H1 (cell line): ENCODE data around the gene KRTAP5-1. TPM values are rescaled to one million over a fixed set of nuclear protein-coding genes. Genes with fewer than 3 reads are reported as not detected.

Experiments used
- CTCF ChIA-PET: fragments of 300-600 bp; sonication (Branson Sonifier 250); formaldehyde crosslinking; loops from one replicate; lab custom pipeline; 2021; ENCODE audit not compliant: partially characterized antibody; lab: Charles Lee
- POLR2A ChIA-PET: fragments of 300-600 bp; sonication (Branson Sonifier 250); formaldehyde crosslinking; loops from one replicate; lab custom pipeline; 2021; ENCODE audit warnings: inconsistent platforms; ENCODE audit not compliant: partially characterized antibody; lab: Charles Lee
- DNase-seq, 2 experiments: peaks; one replicate each; pipeline versions ENCODE4 v3.0.0 to v3.0.0-alpha.2; 2010 to 2022; ENCODE audit warnings: low spot score in 2 of 2, low read depth in 1 of 2, mixed read lengths in 1 of 2
- FAIRE-seq: peaks from 2 replicates; lab custom pipeline; 2011; peaks lifted over from hg19 to GRCh38; lab: Jason Lieb, UNC
- H2AFZ ChIP-seq: 2 replicates; pipeline ENCODE4 v1.8.1; 2012; ENCODE audit warnings: low read length, inconsistent platforms
- H2AK5ac ChIP-seq: 2 replicates; pipeline ENCODE4 v1.6.1; 2013; ENCODE audit warnings: low read depth, low read length
- H2BK120ac ChIP-seq: replicated peaks from 2 replicates; pipeline ENCODE3; 2013; ENCODE audit warnings: low read depth, low read length, inconsistent platforms
- H2BK12ac ChIP-seq: 2 replicates; pipeline ENCODE4 v1.6.1; 2013; ENCODE audit warnings: low read depth, low read length
- H2BK15ac ChIP-seq: 2 replicates; pipeline ENCODE4 v1.6.1; 2013; ENCODE audit warnings: low read length
- H2BK20ac ChIP-seq: 2 replicates; pipeline ENCODE4 v1.6.1; 2013; ENCODE audit warnings: low read length
- H2BK5ac ChIP-seq: 2 replicates; pipeline ENCODE4 v1.6.1; 2013; ENCODE audit warnings: low read depth, low read length
- H3K14ac ChIP-seq: 2 replicates; pipeline ENCODE4 v1.6.1; 2013; ENCODE audit warnings: inconsistent platforms; ENCODE audit not compliant: insufficient read length
- H3K18ac ChIP-seq: 2 replicates; pipeline ENCODE4 v1.6.1; 2013; ENCODE audit warnings: low read length; ENCODE audit errors: extremely low read depth
- H3K23ac ChIP-seq: 2 replicates; pipeline ENCODE4 v1.6.1; 2013; ENCODE audit warnings: inconsistent platforms; ENCODE audit not compliant: insufficient read length
- H3K23me2 ChIP-seq: 2 replicates; pipeline ENCODE4 v1.6.1; 2013; ENCODE audit warnings: low read depth, low read length
- H3K27ac ChIP-seq: 2 replicates; pipeline ENCODE4 v1.6.1; 2011; ENCODE audit warnings: low read depth, low read length, inconsistent platforms
- H3K27me3 ChIP-seq, 4 experiments: replicated peaks in 1 of 4; 1 replicate in 1 of 4; 2 replicates in 3 of 4; pipeline versions ENCODE4 v1.6.1 to v1.8.1; 2011 to 2013; ENCODE audit warnings: low read length in 3 of 4, mild to moderate bottlenecking in 3 of 4, inconsistent platforms in 2 of 4, mixed read lengths in 2 of 4, moderate library complexity in 1 of 4; ENCODE audit not compliant: control insufficient read depth in 3 of 4, insufficient read depth in 3 of 4; ENCODE audit errors: extremely low read depth in 1 of 4
- H3K36me3 ChIP-seq, 4 experiments: 2 replicates each; pipeline versions ENCODE4 v1.6.1 to v1.8.1; 2011 to 2013; ENCODE audit warnings: mild to moderate bottlenecking in 4 of 4, low read length in 3 of 4, moderate library complexity in 2 of 4, control low read depth in 1 of 4, inconsistent platforms in 1 of 4; ENCODE audit not compliant: insufficient read depth in 4 of 4, control insufficient read depth in 2 of 4
- H3K4ac ChIP-seq: replicated peaks from 2 replicates; pipeline ENCODE3; 2013; ENCODE audit warnings: low read length, low read depth, mixed read lengths, inconsistent platforms; ENCODE audit not compliant: insufficient read length
- H3K4me1 ChIP-seq, 4 experiments: replicated peaks in 1 of 4; 1 replicate in 1 of 4; 2 replicates in 3 of 4; pipeline versions ENCODE4 v1.6.1 to v1.8.1; 2011 to 2013; ENCODE audit warnings: low read length in 3 of 4, inconsistent platforms in 2 of 4, mixed read lengths in 1 of 4; ENCODE audit not compliant: insufficient read depth in 4 of 4, control insufficient read depth in 3 of 4
- H3K4me2 ChIP-seq, 2 experiments: 2 replicates each; pipeline versions ENCODE4 v1.6.1 to v1.8.1; 2011 to 2013; ENCODE audit warnings: low read depth in 2 of 2, low read length in 2 of 2, control low read depth in 1 of 2, inconsistent platforms in 1 of 2, mild to moderate bottlenecking in 1 of 2; ENCODE audit not compliant: insufficient read depth in 1 of 2
- H3K4me3 ChIP-seq, 4 experiments: fragments of 200-600, 300-600 bp in 1 of 4; sonication (generic), shearing (Covaris generic), sonication (Bioruptor Twin) in 1 of 4; 2 replicates each; pipeline versions ENCODE4 v1.5.1 to v1.8.1; 2011 to 2016; ENCODE audit warnings: low read length in 4 of 4, low read depth in 3 of 4, control low read depth in 2 of 4, inconsistent platforms in 2 of 4, mild to moderate bottlenecking in 2 of 4, mixed read lengths in 1 of 4, moderate library complexity in 1 of 4; ENCODE audit not compliant: insufficient read depth in 2 of 4; ENCODE audit errors: extremely low read depth in 1 of 4
- H3K56ac ChIP-seq: replicated peaks from 2 replicates; pipeline ENCODE3; 2013; ENCODE audit warnings: low read depth, mild to moderate bottlenecking, mixed read lengths, low read length, inconsistent platforms; ENCODE audit not compliant: insufficient read length
- H3K79me1 ChIP-seq: 2 replicates; pipeline ENCODE4 v1.6.1; 2013; ENCODE audit warnings: low read depth, low read length, control low read depth
- H3K79me2 ChIP-seq, 2 experiments: 2 replicates each; pipeline versions ENCODE4 v1.6.1 to v1.8.1; 2012 to 2013; ENCODE audit warnings: low read length in 2 of 2, mild to moderate bottlenecking in 2 of 2, inconsistent platforms in 1 of 2; ENCODE audit not compliant: insufficient read depth in 2 of 2, control insufficient read depth in 1 of 2
- H3K9ac ChIP-seq, 4 experiments: replicated peaks in 1 of 4; 1 replicate in 1 of 4; 2 replicates in 3 of 4; pipeline versions ENCODE4 v1.6.1 to v1.8.1; 2011 to 2013; ENCODE audit warnings: low read depth in 3 of 4, low read length in 3 of 4, control low read depth in 2 of 4, mild to moderate bottlenecking in 2 of 4, moderate library complexity in 2 of 4, inconsistent platforms in 1 of 4; ENCODE audit errors: extremely low read depth in 1 of 4
- H3K9me3 ChIP-seq, 2 experiments: 2 replicates each; pipeline versions ENCODE4 v1.6.1 to v1.8.1; 2012 to 2013; ENCODE audit warnings: mild to moderate bottlenecking in 2 of 2, moderate library complexity in 2 of 2, control low read depth in 1 of 2, inconsistent platforms in 1 of 2, low read depth in 1 of 2, low read length in 1 of 2, mixed read lengths in 1 of 2; ENCODE audit not compliant: insufficient read depth in 2 of 2
- H4K20me1 ChIP-seq, 2 experiments: replicated peaks in 1 of 2; 2 replicates each; pipeline versions ENCODE3 to v1.8.1; 2011 to 2013; ENCODE audit warnings: inconsistent platforms in 2 of 2, low read length in 2 of 2, mild to moderate bottlenecking in 1 of 2; ENCODE audit not compliant: insufficient read depth in 2 of 2, control insufficient read depth in 1 of 2
- H4K5ac ChIP-seq: 2 replicates; pipeline ENCODE4 v1.6.1; 2013; ENCODE audit warnings: low read length, low read depth, mixed read lengths, inconsistent platforms; ENCODE audit not compliant: insufficient read length
- H4K8ac ChIP-seq: 2 replicates; pipeline ENCODE4 v1.8.0; 2013; ENCODE audit warnings: mild to moderate bottlenecking, moderate library complexity, low read length, inconsistent platforms; ENCODE audit not compliant: insufficient read depth; ENCODE audit errors: extremely low read depth
- H4K91ac ChIP-seq: replicated peaks from 2 replicates; pipeline ENCODE3; 2013; ENCODE audit warnings: low read length, mixed read lengths, inconsistent platforms; ENCODE audit not compliant: insufficient read length
- EGR1 ChIP-seq: IDR thresholded peaks from 2 replicates; pipeline ENCODE4 v1.6.1; 2011; ENCODE audit warnings: low read depth, low read length, borderline replicate concordance
- GABPA ChIP-seq: IDR thresholded peaks from 2 replicates; pipeline ENCODE4 v1.6.1; 2011; ENCODE audit warnings: mild to moderate bottlenecking, low read length, moderate library complexity, borderline replicate concordance; ENCODE audit not compliant: insufficient read depth
- GTF2F1 ChIP-seq: IDR thresholded peaks from 2 replicates; pipeline ENCODE4 v1.6.1; 2012; ENCODE audit warnings: low read depth, low read length, improper control_type of control experiment, borderline replicate concordance
- HDAC6 ChIP-seq: IDR thresholded peaks from one replicate; pipeline ENCODE4 v1.7.1; 2012; ENCODE audit warnings: low read depth, mild to moderate bottlenecking, inconsistent platforms, low read length, moderate library complexity
- RNF2 ChIP-seq: fragments of 200-900, 300-1000 bp; sonication (generic); IDR thresholded peaks from 2 replicates; pipeline ENCODE4 v1.7.1; 2016; ENCODE audit warnings: borderline replicate concordance, low read depth, mild to moderate bottlenecking, antibody characterized with exemption, low read length; ENCODE audit not compliant: poor library complexity, severe bottlenecking; ENCODE audit errors: missing control alignments
- SIN3A ChIP-seq, 2 experiments: IDR thresholded peaks in 1 of 2; conservative IDR thresholded peaks in 1 of 2; 2 replicates each; pipeline ENCODE4 v1.6.1; 2011 to 2012; ENCODE audit warnings: low read length in 2 of 2, improper control_type of control experiment in 1 of 2, low read depth in 1 of 2, mild to moderate bottlenecking in 1 of 2
- SIX5 ChIP-seq: IDR thresholded peaks from 2 replicates; pipeline ENCODE4 v1.6.1; 2011; ENCODE audit warnings: mild to moderate bottlenecking, low read depth, low read length
- SRF ChIP-seq: IDR thresholded peaks from 2 replicates; pipeline ENCODE4 v1.6.1; 2011; ENCODE audit warnings: mild to moderate bottlenecking, low read depth, low read length, moderate library complexity
- TCF12 ChIP-seq: IDR thresholded peaks from 2 replicates; pipeline ENCODE4 v1.6.1; 2011; ENCODE audit warnings: low read depth, mild to moderate bottlenecking, low read length
- WGBS, 2 experiments: shearing (Covaris generic) in 1 of 2; methylation state at CpG; one replicate each; pipeline versions ENCODE4 v1.1.6 to v1.1.7; 2013 to 2015; ENCODE audit warnings: low lambda C conversion rate in 2 of 2, mixed read lengths in 2 of 2, inconsistent platforms in 1 of 2, low coverage in 1 of 2, missing lambda C conversion rate in 1 of 2; ENCODE audit not compliant: insufficient replicate concordance in 2 of 2, insufficient coverage in 1 of 2, insufficient read length in 1 of 2; ENCODE audit errors: extremely low coverage in 1 of 2, missing lambda C conversion rate in 1 of 2; 5-methylcytosine and 5-hydroxymethylcytosine counted together
- polyA plus RNA-seq, 7 experiments: library from polyadenylated mRNA; depleted of rRNA in 3 of 7; stranded (reverse) in 5 of 7; unstranded in 2 of 7; fragments of >200 nt in 5 of 7; fragments of 200-250 nt in 2 of 7; gene quantifications; 1 replicate in 5 of 7; 2 replicates in 1 of 7; 4 replicates in 1 of 7; pipeline versions ENCODE4 v1.2.1 to v1.2.3, GENCODE V29; 2011 to 2013; ENCODE audit warnings: missing spikeins in 2 of 7, mixed read lengths in 2 of 7
- total RNA-seq: library from RNA; stranded (reverse); fragmentation: NEBNext Ultra II Directional; extraction: Animal tissue kit (Norgen Biotek cat#: 25700); gene quantifications from 2 replicates; pipeline ENCODE4 v1.2.1, GENCODE V29; 2021
- TF ChIP-seq, protein P1 (sequence below): IDR thresholded peaks from 2 replicates; pipeline ENCODE4 v1.6.1; 2012; ENCODE audit warnings: inconsistent platforms

KRTAP5-1 gene
- total and polyA plus RNA-seq, 2 of the 8 experiments (the other 6 are each of a cell fraction or from before 2014, with no cell fraction given), result not detected

DNA sequence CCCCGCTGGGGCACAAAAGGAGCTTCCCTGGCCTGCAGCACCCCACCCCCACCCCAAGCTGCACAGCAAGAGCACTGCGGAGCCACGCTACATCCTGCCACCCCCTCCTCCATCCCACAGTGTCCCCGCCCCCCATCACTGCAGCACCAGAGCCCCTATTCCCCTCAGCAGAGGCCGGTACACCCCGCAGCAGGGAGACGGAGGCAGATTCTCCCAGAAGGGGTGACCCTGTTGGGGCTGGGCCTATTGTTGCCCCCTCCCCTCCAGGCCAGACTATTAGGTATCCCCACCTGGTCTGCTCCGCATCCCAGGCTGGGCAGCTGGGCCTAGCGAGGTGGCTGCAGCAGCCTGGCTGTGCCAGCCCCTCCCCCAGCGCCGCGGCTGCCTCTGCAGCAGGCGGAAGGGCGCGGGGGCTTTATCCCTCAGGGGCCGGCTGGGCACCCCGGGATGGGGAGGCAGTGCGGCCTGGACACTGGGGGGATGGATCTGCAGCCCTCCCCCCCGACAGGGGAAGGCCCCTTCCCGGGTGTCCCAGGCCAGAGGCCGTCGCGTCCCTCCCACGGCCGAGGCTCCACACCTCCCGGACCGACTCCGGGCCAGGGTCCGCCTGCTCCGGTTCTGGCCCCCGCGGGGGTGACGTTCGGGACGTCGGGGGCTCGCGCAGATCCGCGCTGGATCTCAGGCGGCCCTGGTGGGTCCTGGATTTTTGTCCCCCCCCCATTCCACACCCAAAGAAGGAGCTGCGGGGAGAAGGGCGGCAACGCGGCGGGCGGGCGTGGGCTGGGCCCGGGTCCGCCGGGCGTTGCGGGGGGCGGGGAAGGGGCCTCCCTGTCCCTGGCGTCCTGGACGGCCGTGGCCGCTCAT, 14.0 kb downstream of the KRTAP5-1 start:
- Histone ChIP-seq H3K4me1 (peaks cover 0 to 51% (median 34%) of the 10 kb centered on the region in 4 experiments; a peak in 6 of 7 replicates), H3K27me3 (peaks cover 18 to 54% (median 49%) of the 10 kb centered on the region in 4 experiments), H3K79me2 (no peaks in the 10 kb centered on the region), H4K20me1 (peaks cover 4 to 21% of the 10 kb centered on the region in 2 experiments), H2BK20ac (no peak overlapping the region; the same call in 1 of the 2 replicates), H4K8ac (no peak overlapping the region; the same call in 1 of the 2 replicates), H3K9ac (no peak overlapping the region), H3K4ac (no peak overlapping the region), H3K23ac (no peak overlapping the region), H3K36me3 (no peaks in the 10 kb centered on the region), H2BK12ac (no peak overlapping the region), H3K4me2 (peak overlapping the region; percentile 53 to 83), H3K14ac (no peak overlapping the region), H3K79me1 (no peaks in the 10 kb centered on the region), H2BK15ac (no peak overlapping the region), H2AK5ac (no peak overlapping the region), H3K23me2 (no peaks in the 10 kb centered on the region; the same call in 1 of the 2 replicates), H3K18ac (no peak overlapping the region; the same call in 1 of the 2 replicates), H3K9me3 (no peaks in the 10 kb centered on the region), H2AFZ (no peak overlapping the region), H3K56ac (no peak overlapping the region), H3K4me3 (peak overlapping the region; percentile 23 to 63 (median 34)), H3K27ac (no peak overlapping the region), H2BK5ac (no peak overlapping the region; the same call in 1 of the 2 replicates), H4K91ac (no peak overlapping the region), H2BK120ac (no peak overlapping the region), H4K5ac (no peak overlapping the region)
- FAIRE-seq (no peak), DNase-seq (peak in 1 of 2 experiments; percentile 73)
- 6% methylated on average over 25 of the region's 58 CpGs; no CpG with 5 or more reads in 1 of the 2 experiments for WGBS, 2 experiments
- POLR2A ChIA-PET, result interaction anchor here (0.7 to 6.9 kb wide), 8 partner anchors 9 to 220 kb away, joined by 3 to 58 read pairs (median 4); no protein-coding TSS in a partner anchor
- CTCF ChIA-PET, result interaction anchor here (0.6 to 9.1 kb wide), 5 partner anchors 16 to 1120 kb away, joined by 3 to 100 read pairs (median 3); no protein-coding TSS in a partner anchor
- TF ChIP-seq SIN3A (conservative IDR thresholded peaks at IDR 0.05 in 1 of 2, IDR thresholded peaks at IDR 0.05 in 1 of 2; ENCODE audit: low read depth in 1 of 2, low read length in 2 of 2) (no peak), RNF2 (no peak), GABPA (no peak), GTF2F1 (no peak), TCF12 (no peak), SRF (no peak), SIX5 (no peak), HDAC6 (no peak), EGR1 (no peak)
- TF ChIP-seq, protein P1, sequence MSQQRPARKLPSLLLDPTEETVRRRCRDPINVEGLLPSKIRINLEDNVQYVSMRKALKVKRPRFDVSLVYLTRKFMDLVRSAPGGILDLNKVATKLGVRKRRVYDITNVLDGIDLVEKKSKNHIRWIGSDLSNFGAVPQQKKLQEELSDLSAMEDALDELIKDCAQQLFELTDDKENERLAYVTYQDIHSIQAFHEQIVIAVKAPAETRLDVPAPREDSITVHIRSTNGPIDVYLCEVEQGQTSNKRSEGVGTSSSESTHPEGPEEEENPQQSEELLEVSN, result no peak
